ENCODE measurements around the gene AOAH. TPM values are rescaled to one million over a fixed set of nuclear protein-coding genes. Genes with fewer than 3 reads are reported as not detected.

The AOAH gene
- total RNA-seq, 1 donor from 2014 or later = 0.92 TPM

DNA sequence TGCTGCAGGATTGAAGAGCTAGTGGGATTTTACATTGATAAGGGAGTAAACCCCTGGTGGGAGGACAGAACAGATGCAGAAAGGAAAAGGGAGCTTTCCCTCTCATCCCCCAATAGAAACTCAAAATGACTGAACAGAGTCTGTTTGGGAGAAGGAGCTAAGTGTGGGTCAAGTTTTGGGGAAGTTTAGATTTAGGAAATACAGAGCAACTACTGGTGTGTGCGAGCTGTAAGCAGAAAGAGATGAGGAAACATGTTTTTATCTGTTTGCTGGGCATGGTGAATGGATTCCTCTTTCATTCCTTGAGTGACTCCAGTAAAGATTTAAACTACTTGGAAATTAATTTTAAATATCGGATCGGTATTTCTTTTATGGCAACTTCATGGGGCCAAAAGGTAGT, 132.7 kb downstream of the AOAH start:
- Mint-ChIP-seq H3K36me3 (no peaks in the 10 kb centered on the region), H3K4me1 (ENCODE audit: unreplicated experiment) (no peaks in the 10 kb centered on the region), H3K27ac (no peak overlapping the region), H3K27me3 (peaks cover 4% of the 10 kb centered on the region), H3K4me3 (no peak overlapping the region), H3K9me3 (peaks cover 4% of the 10 kb centered on the region)
- no peak for DNase-seq (ENCODE audit: extremely low spot score, unreplicated experiment)
- TF ChIP-seq, protein P1, sequence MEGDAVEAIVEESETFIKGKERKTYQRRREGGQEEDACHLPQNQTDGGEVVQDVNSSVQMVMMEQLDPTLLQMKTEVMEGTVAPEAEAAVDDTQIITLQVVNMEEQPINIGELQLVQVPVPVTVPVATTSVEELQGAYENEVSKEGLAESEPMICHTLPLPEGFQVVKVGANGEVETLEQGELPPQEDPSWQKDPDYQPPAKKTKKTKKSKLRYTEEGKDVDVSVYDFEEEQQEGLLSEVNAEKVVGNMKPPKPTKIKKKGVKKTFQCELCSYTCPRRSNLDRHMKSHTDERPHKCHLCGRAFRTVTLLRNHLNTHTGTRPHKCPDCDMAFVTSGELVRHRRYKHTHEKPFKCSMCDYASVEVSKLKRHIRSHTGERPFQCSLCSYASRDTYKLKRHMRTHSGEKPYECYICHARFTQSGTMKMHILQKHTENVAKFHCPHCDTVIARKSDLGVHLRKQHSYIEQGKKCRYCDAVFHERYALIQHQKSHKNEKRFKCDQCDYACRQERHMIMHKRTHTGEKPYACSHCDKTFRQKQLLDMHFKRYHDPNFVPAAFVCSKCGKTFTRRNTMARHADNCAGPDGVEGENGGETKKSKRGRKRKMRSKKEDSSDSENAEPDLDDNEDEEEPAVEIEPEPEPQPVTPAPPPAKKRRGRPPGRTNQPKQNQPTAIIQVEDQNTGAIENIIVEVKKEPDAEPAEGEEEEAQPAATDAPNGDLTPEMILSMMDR (conservative IDR thresholded peaks at IDR 0.05) = no peak

DNA sequence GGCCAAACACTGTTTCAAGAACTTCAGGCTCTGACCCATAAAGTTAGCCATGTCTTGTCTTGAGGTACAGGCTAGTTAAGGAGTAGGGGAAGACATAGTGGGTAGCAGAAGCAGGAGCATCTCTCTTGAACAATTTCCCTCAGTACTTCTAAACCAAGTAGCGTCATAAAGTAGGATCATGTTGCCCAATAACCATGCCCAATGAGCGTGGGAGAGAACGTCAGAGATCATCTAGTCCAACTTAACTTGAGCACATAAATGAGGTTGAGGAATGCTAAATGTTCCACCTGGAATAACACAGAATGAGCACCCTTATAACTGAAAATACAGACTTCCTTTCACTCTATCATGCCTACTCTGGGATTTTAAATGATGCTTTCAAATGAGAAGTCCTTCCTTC, 134.9 kb downstream of the AOAH start:
- no peak overlapping the region for H3K4me3 Mint-ChIP-seq
- no peak for DNase-seq (ENCODE audit: extremely low spot score, unreplicated experiment)
- peaks cover 8% of the 10 kb centered on the region for H3K27me3 Mint-ChIP-seq
- no peaks in the 10 kb centered on the region for H3K36me3 Mint-ChIP-seq
- no peaks in the 10 kb centered on the region for H3K4me1 Mint-ChIP-seq (ENCODE audit: unreplicated experiment)
- H3K27ac Mint-ChIP-seq = no peak overlapping the region
- TF ChIP-seq, protein P1 (conservative IDR thresholded peaks at IDR 0.05) = no peak
- H3K9me3 Mint-ChIP-seq = peaks cover 4% of the 10 kb centered on the region

DNA sequence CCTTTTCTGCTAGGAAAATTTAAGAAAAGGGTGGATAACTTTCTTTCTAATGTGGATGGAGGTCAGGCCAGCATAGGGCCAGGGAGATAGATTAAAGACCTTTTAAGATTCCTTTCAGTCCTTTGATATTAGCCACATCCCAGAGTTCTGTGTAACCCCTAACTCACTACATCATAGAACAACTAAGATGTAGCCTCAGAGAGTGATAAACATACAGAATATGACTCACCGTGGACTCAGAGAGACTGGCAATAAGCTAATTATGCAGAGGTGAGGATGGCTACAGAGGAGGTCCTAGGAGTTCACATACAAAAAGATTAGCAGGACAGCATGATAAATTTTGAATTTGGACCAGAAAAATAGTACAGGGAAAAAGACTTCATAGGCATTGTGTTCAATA, 141.0 kb downstream of the AOAH start:
- H3K36me3 Mint-ChIP-seq = no peaks in the 10 kb centered on the region
- no peak overlapping the region for H3K4me3 Mint-ChIP-seq
- no peak overlapping the region for H3K27ac Mint-ChIP-seq
- peaks cover 8% of the 10 kb centered on the region for H3K9me3 Mint-ChIP-seq
- peaks cover 4% of the 10 kb centered on the region for H3K27me3 Mint-ChIP-seq
- DNase-seq (ENCODE audit: extremely low spot score, unreplicated experiment) = no peak
- TF ChIP-seq, protein P1 (conservative IDR thresholded peaks at IDR 0.05) = no peak
- H3K4me1 Mint-ChIP-seq (ENCODE audit: unreplicated experiment) = peaks cover 8% of the 10 kb centered on the region

DNA sequence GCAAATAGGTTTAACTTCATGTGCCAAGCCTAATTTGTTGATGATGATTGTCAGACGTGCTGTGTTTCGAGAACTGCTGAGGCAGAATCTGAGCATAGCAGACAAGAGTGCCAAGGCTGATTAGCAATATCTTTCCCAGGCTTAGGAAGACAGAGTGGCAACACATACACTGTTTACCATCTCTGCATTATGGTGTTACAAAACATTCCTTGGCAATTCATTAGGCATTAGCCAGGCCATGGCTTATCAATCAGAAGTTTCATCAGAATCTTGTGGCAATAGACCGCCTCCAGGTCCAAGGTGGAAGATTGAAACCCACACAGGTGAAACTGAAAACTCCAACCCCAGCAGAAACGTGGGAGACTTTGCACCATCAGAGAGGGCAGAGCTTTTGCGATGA, 148.5 kb downstream of the AOAH start:
- Mint-ChIP-seq H3K36me3 (no peaks in the 10 kb centered on the region), H3K27ac (no peak overlapping the region), H3K27me3 (no peaks in the 10 kb centered on the region), H3K9me3 (peaks cover 8% of the 10 kb centered on the region), H3K4me1 (ENCODE audit: unreplicated experiment) (peaks cover 10% of the 10 kb centered on the region), H3K4me3 (no peak overlapping the region)
- DNase-seq (ENCODE audit: extremely low spot score, unreplicated experiment) = no peak
- TF ChIP-seq, protein P1 (conservative IDR thresholded peaks at IDR 0.05) = no peak

DNA sequence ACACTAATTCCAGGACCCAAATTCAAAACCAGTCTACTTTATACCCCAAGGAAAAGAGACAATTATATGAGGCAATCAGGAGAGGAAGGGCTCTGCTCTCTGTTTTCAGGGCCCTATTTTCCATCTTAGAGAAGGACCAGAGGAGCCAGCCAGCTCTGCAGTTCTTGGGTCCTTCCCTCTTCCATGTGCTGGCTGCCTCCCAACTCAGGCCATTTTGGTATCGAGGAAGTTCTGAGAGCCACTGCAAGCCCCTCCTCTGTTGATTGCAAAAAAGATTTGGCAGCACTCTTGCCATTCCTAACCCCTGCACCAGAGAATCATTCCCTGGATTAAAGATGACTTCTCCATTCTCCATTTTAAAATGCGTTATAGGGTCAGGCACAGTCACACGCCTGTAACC, 151.2 kb downstream of the AOAH start:
- TF ChIP-seq, protein P1 (conservative IDR thresholded peaks at IDR 0.05) = no peak
- no peak for DNase-seq (ENCODE audit: extremely low spot score, unreplicated experiment)
- H3K4me1 Mint-ChIP-seq (ENCODE audit: unreplicated experiment) = peaks cover 10% of the 10 kb centered on the region
- no peak overlapping the region for H3K27ac Mint-ChIP-seq
- H3K27me3 Mint-ChIP-seq = no peaks in the 10 kb centered on the region
- no peaks in the 10 kb centered on the region for H3K9me3 Mint-ChIP-seq
- H3K4me3 Mint-ChIP-seq = no peak overlapping the region
- no peaks in the 10 kb centered on the region for H3K36me3 Mint-ChIP-seq

DNA sequence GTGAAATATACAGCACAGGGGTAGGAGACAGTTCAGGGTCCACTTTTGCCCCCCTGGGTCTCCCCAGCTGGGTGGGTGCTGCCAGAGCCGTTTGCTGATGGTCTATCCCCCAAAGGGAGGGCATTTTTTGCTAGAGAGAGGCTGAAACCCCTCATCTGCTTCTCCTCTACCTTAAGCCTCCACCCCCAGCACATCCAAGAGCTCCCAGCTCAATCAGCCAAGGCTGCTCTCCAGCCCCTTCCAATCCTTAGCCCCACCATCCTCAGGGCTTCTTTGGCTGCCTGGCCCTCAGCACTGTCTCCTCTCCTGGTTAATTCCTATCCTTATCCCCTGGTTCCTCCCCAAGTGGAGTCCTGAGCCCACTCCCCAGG, 153.1 kb downstream of the AOAH start:
- DNase-seq (ENCODE audit: extremely low spot score, unreplicated experiment) = no peak
- H3K4me3 Mint-ChIP-seq = no peak overlapping the region
- H3K27ac Mint-ChIP-seq = no peak overlapping the region
- TF ChIP-seq, protein P1 (conservative IDR thresholded peaks at IDR 0.05) = no peak
- no peaks in the 10 kb centered on the region for H3K9me3 Mint-ChIP-seq
- H3K36me3 Mint-ChIP-seq = no peaks in the 10 kb centered on the region
- H3K4me1 Mint-ChIP-seq (ENCODE audit: unreplicated experiment) = peaks cover 10% of the 10 kb centered on the region
- H3K27me3 Mint-ChIP-seq = no peaks in the 10 kb centered on the region
